ENCODE measurements around the gene HOMEZ.

- no peak for TF ChIP-seq BHLHE40 (IDR thresholded peaks at IDR 0.05; ENCODE audit: borderline replicate concordance)
- TF ChIP-seq FOXM1 (IDR thresholded peaks at IDR 0.05; ENCODE audit: borderline replicate concordance): no peak
- peak; percentile 84 for TF ChIP-seq ZNF384 (IDR thresholded peaks at IDR 0.05)
- TF ChIP-seq NFRKB (IDR thresholded peaks at IDR 0.05): no peak
- TF ChIP-seq ELF4 (IDR thresholded peaks at IDR 0.05): no peak
- no peak for TF ChIP-seq TARDBP (IDR thresholded peaks at IDR 0.05)
- no peak for TF ChIP-seq HDGF (IDR thresholded peaks at IDR 0.05; ENCODE audit: borderline replicate concordance)
- TF ChIP-seq SP1 (IDR thresholded peaks at IDR 0.05): no peak
- TF ChIP-seq, protein P1, sequence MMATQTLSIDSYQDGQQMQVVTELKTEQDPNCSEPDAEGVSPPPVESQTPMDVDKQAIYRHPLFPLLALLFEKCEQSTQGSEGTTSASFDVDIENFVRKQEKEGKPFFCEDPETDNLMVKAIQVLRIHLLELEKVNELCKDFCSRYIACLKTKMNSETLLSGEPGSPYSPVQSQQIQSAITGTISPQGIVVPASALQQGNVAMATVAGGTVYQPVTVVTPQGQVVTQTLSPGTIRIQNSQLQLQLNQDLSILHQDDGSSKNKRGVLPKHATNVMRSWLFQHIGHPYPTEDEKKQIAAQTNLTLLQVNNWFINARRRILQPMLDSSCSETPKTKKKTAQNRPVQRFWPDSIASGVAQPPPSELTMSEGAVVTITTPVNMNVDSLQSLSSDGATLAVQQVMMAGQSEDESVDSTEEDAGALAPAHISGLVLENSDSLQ (IDR thresholded peaks at IDR 0.05): no peak
Measured at GRCh38 chr14:23299211-23299957, 13.5 kb upstream of the HOMEZ start.
